HEK293 (cell line): ENCODE measurements around the gene KIF11.

Experiments used
- EGR2 ChIP-seq: fragments of 450-650 bp; formaldehyde crosslinking; IDR thresholded peaks from 2 replicates; pipeline ENCODE4 v1.5.1; 2016; ENCODE audit warnings: low read depth, missing biosample characterization, missing genetic modification characterization
- IKZF3 ChIP-seq: fragments of 450-650 bp; IDR thresholded peaks from 2 replicates; pipeline ENCODE4 v1.5.0; 2018; ENCODE audit warnings: missing biosample characterization, mild to moderate bottlenecking, missing genetic modification characterization, moderate library complexity
- MYNN ChIP-seq: fragments of 450-650 bp; formaldehyde crosslinking; IDR thresholded peaks from 2 replicates; pipeline ENCODE4 v1.5.1; 2016; ENCODE audit warnings: missing biosample characterization, missing genetic modification characterization, borderline replicate concordance
- ZFP37 ChIP-seq: fragments of 450-650 bp; formaldehyde crosslinking; IDR thresholded peaks from 2 replicates; pipeline ENCODE4 v1.5.1; 2016; ENCODE audit warnings: missing biosample characterization, missing genetic modification characterization
- ZFP69B ChIP-seq: fragments of 450-650 bp; formaldehyde crosslinking; IDR thresholded peaks from 2 replicates; pipeline ENCODE4 v1.5.1; 2016; ENCODE audit warnings: missing biosample characterization, missing genetic modification characterization
- ZIC2 ChIP-seq: fragments of 450-650 bp; formaldehyde crosslinking; IDR thresholded peaks from 2 replicates; pipeline ENCODE4 v1.5.1; 2016; ENCODE audit warnings: missing biosample characterization, missing genetic modification characterization
- ZNF114 ChIP-seq: fragments of 450-650 bp; formaldehyde crosslinking; IDR thresholded peaks from 2 replicates; pipeline ENCODE4 v1.5.0; 2017; ENCODE audit warnings: missing biosample characterization, missing genetic modification characterization
- ZNF16 ChIP-seq: fragments of 450-650 bp; formaldehyde crosslinking; IDR thresholded peaks from 2 replicates; pipeline ENCODE4 v1.5.1; 2016; ENCODE audit warnings: low read depth, missing biosample characterization, missing genetic modification characterization
- ZNF174 ChIP-seq: fragments of 450-650 bp; formaldehyde crosslinking; IDR thresholded peaks from 2 replicates; pipeline ENCODE4 v1.5.0; 2017; ENCODE audit warnings: missing biosample characterization, mild to moderate bottlenecking, missing genetic modification characterization
- ZNF202 ChIP-seq: fragments of 450-650 bp; formaldehyde crosslinking; IDR thresholded peaks from 2 replicates; pipeline ENCODE4 v1.5.1; 2016; ENCODE audit warnings: missing biosample characterization, missing genetic modification characterization, borderline replicate concordance
- ZNF214 ChIP-seq: fragments of 450-650 bp; formaldehyde crosslinking; IDR thresholded peaks from 2 replicates; pipeline ENCODE4 v1.5.1; 2017; ENCODE audit warnings: missing biosample characterization, mild to moderate bottlenecking, missing genetic modification characterization, borderline replicate concordance
- ZNF23 ChIP-seq: fragments of 450-650 bp; formaldehyde crosslinking; IDR thresholded peaks from 2 replicates; pipeline ENCODE4 v1.5.1; 2016; ENCODE audit warnings: missing biosample characterization, missing genetic modification characterization, borderline replicate concordance
- ZNF266 ChIP-seq: fragments of 450-650 bp; formaldehyde crosslinking; IDR thresholded peaks from 2 replicates; pipeline ENCODE4 v1.5.1; 2016; ENCODE audit warnings: missing biosample characterization, missing genetic modification characterization, low read depth
- ZNF362 ChIP-seq: fragments of 450-650 bp; formaldehyde crosslinking; IDR thresholded peaks from 2 replicates; pipeline ENCODE4 v1.5.1; 2016; ENCODE audit warnings: missing biosample characterization, missing genetic modification characterization
- ZNF514 ChIP-seq: fragments of 450-650 bp; formaldehyde crosslinking; IDR thresholded peaks from 2 replicates; pipeline ENCODE4 v1.5.1; 2016; ENCODE audit warnings: missing biosample characterization, missing genetic modification characterization
- ZNF529 ChIP-seq: fragments of 450-650 bp; formaldehyde crosslinking; IDR thresholded peaks from 2 replicates; pipeline ENCODE4 v1.5.1; 2017; ENCODE audit warnings: missing genetic modification characterization, missing biosample characterization; ENCODE audit not compliant: insufficient replicate concordance
- ZNF544 ChIP-seq: fragments of 450-650 bp; formaldehyde crosslinking; IDR thresholded peaks from 2 replicates; pipeline ENCODE4 v1.5.0; 2017; ENCODE audit warnings: missing biosample characterization, missing genetic modification characterization
- ZNF561 ChIP-seq: fragments of 450-650 bp; IDR thresholded peaks from 2 replicates; pipeline ENCODE4 v1.5.1; 2018; ENCODE audit warnings: missing biosample characterization, missing genetic modification characterization, borderline replicate concordance
- ZNF571 ChIP-seq: fragments of 450-650 bp; formaldehyde crosslinking; IDR thresholded peaks from 2 replicates; pipeline ENCODE4 v1.5.0; 2017; ENCODE audit warnings: missing biosample characterization, missing genetic modification characterization
- ZNF600 ChIP-seq: fragments of 450-650 bp; formaldehyde crosslinking; IDR thresholded peaks from 2 replicates; pipeline ENCODE4 v1.5.1; 2016; ENCODE audit warnings: missing biosample characterization, missing genetic modification characterization
- ZNF624 ChIP-seq: fragments of 450-650 bp; formaldehyde crosslinking; IDR thresholded peaks from 2 replicates; pipeline ENCODE4 v1.5.1; 2017; ENCODE audit warnings: missing biosample characterization, missing genetic modification characterization
- ZNF658 ChIP-seq: fragments of 450-650 bp; formaldehyde crosslinking; IDR thresholded peaks from 2 replicates; pipeline ENCODE4; 2016; ENCODE audit warnings: missing biosample characterization, missing genetic modification characterization
- ZNF777 ChIP-seq: fragments of 450-650 bp; formaldehyde crosslinking; IDR thresholded peaks from 2 replicates; pipeline ENCODE4 v1.5.1; 2017; ENCODE audit warnings: missing biosample characterization, missing genetic modification characterization, borderline replicate concordance
- ZNF785 ChIP-seq: fragments of 450-650 bp; formaldehyde crosslinking; IDR thresholded peaks from 2 replicates; pipeline ENCODE4 v1.5.1; 2016; ENCODE audit warnings: missing biosample characterization, missing genetic modification characterization
- ZNF843 ChIP-seq: fragments of 450-650 bp; formaldehyde crosslinking; IDR thresholded peaks from 2 replicates; pipeline ENCODE4 v1.5.1; 2016; ENCODE audit warnings: missing biosample characterization, missing genetic modification characterization
- TF ChIP-seq, protein P1 (sequence below): fragments of 450-650 bp; formaldehyde crosslinking; IDR thresholded peaks from 2 replicates; pipeline ENCODE4 v1.5.1; 2017; ENCODE audit warnings: missing biosample characterization, missing genetic modification characterization
- TF ChIP-seq, protein P2 (sequence below): fragments of 450-650 bp; formaldehyde crosslinking; IDR thresholded peaks from 2 replicates; pipeline ENCODE4 v1.5.1; 2016; ENCODE audit warnings: missing biosample characterization, missing genetic modification characterization
- TF ChIP-seq, protein P3 (sequence below): fragments of 450-650 bp; formaldehyde crosslinking; conservative IDR thresholded peaks from 2 replicates; pipeline ENCODE4 v1.5.1; 2016; ENCODE audit warnings: low read depth, missing biosample characterization, missing genetic modification characterization
- TF ChIP-seq, protein P4 (sequence below): fragments of 450-650 bp; formaldehyde crosslinking; IDR thresholded peaks from 2 replicates; pipeline ENCODE4 v1.5.0; 2017; ENCODE audit warnings: missing biosample characterization, missing genetic modification characterization, borderline replicate concordance

KIF11 gene

DNA sequence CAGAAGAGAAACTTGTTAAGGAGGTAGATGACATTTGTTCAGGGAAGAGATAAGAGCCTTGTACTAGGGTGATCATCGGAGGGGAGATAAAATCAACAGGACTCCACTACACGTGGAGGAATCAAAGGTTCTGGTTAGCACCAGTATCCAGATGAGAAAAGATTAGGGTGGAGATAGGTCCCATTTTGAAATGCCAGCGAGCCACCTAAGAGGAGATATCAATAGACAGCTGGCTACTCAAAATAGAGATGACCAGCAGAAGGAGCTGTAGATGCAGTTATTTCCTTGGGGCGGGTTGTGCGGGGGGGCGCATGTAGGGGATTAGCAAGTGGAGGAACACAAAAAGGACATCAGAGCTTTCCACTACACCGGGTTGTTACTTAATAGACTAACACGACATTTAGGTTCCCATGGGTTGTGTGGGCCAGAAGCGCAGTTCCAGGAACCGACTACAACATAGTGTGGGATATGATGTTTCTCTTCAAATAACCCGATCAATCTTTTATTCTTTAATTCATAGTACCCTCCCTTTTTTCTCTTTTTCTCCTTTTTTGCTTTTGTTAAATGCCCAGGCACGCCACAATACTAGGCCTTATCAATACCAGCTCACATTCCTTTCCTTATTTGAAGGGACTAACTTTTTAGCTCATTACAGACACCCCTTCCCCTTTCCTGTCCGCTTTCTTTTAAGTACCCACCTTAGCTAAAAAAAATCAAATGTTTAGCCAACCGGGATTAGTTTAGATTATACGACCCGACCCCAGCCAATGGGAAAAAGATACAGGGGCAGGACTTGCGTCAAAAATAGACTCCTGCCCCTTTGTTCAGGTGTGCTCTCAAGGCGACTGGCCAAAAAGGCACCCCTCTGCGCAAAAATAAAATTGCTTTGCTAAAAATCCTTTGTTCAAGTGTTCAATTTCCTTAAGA lies 2.0 kb upstream of the KIF11 start (continued):
- TF ChIP-seq, protein P1, sequence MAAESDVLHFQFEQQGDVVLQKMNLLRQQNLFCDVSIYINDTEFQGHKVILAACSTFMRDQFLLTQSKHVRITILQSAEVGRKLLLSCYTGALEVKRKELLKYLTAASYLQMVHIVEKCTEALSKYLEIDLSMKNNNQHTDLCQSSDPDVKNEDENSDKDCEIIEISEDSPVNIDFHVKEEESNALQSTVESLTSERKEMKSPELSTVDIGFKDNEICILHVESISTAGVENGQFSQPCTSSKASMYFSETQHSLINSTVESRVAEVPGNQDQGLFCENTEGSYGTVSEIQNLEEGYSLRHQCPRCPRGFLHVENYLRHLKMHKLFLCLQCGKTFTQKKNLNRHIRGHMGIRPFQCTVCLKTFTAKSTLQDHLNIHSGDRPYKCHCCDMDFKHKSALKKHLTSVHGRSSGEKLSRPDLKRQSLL, result no peak
- TF ChIP-seq ZNF266, result no peak
- TF ChIP-seq IKZF3 (tag by site-specific recombination), result no peak
- no peak for TF ChIP-seq ZNF202 (tag by site-specific recombination)
- no peak for TF ChIP-seq ZNF600
- no peak for TF ChIP-seq ZNF514
- no peak for TF ChIP-seq ZIC2 (tag by site-specific recombination)
- TF ChIP-seq ZNF16 (tag by site-specific recombination), result no peak
- no peak for TF ChIP-seq ZNF571 (tag by site-specific recombination)
- TF ChIP-seq ZNF843 (tag by site-specific recombination), result no peak
- TF ChIP-seq ZFP69B, result no peak
- no peak for TF ChIP-seq ZNF777 (tag by site-specific recombination)
- no peak for TF ChIP-seq ZNF785 (tag by site-specific recombination)
- no peak for TF ChIP-seq ZNF23 (tag by site-specific recombination)
- TF ChIP-seq MYNN, result no peak
- no peak for TF ChIP-seq ZNF174 (tag by site-specific recombination)
- TF ChIP-seq ZNF114, result no peak
- TF ChIP-seq ZNF624 (tag by site-specific recombination), result no peak
- TF ChIP-seq ZNF362, result no peak
- TF ChIP-seq, protein P2, sequence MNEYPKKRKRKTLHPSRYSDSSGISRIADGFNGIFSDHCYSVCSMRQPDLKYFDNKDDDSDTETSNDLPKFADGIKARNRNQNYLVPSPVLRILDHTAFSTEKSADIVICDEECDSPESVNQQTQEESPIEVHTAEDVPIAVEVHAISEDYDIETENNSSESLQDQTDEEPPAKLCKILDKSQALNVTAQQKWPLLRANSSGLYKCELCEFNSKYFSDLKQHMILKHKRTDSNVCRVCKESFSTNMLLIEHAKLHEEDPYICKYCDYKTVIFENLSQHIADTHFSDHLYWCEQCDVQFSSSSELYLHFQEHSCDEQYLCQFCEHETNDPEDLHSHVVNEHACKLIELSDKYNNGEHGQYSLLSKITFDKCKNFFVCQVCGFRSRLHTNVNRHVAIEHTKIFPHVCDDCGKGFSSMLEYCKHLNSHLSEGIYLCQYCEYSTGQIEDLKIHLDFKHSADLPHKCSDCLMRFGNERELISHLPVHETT, result no peak
- TF ChIP-seq, protein P3, sequence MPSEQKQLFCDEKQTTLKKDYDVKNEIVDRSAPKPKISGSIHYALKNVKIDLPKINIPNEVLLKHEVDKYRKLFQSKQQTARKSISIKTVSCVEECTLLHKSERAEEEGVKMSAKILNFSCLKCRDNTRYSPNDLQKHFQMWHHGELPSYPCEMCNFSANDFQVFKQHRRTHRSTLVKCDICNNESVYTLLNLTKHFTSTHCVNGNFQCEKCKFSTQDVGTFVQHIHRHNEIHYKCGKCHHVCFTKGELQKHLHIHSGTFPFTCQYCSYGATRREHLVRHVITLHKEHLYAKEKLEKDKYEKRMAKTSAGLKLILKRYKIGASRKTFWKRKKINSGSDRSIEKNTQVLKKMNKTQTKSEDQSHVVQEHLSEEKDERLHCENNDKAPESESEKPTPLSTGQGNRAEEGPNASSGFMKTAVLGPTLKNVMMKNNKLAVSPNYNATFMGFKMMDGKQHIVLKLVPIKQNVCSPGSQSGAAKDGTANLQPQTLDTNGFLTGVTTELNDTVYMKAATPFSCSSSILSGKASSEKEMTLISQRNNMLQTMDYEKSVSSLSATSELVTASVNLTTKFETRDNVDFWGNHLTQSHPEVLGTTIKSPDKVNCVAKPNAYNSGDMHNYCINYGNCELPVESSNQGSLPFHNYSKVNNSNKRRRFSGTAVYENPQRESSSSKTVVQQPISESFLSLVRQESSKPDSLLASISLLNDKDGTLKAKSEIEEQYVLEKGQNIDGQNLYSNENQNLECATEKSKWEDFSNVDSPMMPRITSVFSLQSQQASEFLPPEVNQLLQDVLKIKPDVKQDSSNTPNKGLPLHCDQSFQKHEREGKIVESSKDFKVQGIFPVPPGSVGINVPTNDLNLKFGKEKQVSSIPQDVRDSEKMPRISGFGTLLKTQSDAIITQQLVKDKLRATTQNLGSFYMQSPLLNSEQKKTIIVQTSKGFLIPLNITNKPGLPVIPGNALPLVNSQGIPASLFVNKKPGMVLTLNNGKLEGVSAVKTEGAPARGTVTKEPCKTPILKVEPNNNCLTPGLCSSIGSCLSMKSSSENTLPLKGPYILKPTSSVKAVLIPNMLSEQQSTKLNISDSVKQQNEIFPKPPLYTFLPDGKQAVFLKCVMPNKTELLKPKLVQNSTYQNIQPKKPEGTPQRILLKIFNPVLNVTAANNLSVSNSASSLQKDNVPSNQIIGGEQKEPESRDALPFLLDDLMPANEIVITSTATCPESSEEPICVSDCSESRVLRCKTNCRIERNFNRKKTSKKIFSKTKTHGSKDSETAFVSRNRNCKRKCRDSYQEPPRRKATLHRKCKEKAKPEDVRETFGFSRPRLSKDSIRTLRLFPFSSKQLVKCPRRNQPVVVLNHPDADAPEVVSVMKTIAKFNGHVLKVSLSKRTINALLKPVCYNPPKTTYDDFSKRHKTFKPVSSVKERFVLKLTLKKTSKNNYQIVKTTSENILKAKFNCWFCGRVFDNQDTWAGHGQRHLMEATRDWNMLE, result no peak
- TF ChIP-seq ZNF658 (tag by site-specific recombination), result no peak
- TF ChIP-seq, protein P4, sequence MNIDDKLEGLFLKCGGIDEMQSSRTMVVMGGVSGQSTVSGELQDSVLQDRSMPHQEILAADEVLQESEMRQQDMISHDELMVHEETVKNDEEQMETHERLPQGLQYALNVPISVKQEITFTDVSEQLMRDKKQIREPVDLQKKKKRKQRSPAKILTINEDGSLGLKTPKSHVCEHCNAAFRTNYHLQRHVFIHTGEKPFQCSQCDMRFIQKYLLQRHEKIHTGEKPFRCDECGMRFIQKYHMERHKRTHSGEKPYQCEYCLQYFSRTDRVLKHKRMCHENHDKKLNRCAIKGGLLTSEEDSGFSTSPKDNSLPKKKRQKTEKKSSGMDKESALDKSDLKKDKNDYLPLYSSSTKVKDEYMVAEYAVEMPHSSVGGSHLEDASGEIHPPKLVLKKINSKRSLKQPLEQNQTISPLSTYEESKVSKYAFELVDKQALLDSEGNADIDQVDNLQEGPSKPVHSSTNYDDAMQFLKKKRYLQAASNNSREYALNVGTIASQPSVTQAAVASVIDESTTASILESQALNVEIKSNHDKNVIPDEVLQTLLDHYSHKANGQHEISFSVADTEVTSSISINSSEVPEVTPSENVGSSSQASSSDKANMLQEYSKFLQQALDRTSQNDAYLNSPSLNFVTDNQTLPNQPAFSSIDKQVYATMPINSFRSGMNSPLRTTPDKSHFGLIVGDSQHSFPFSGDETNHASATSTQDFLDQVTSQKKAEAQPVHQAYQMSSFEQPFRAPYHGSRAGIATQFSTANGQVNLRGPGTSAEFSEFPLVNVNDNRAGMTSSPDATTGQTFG, result no peak
- TF ChIP-seq ZFP37 (tag by site-specific recombination), result no peak
- TF ChIP-seq ZNF544 (tag by site-specific recombination), result no peak
- no peak for TF ChIP-seq ZNF214 (tag by site-specific recombination)
- peak; percentile 43 for TF ChIP-seq ZNF561
- no peak for TF ChIP-seq ZNF529
- TF ChIP-seq EGR2 (tag by site-specific recombination), result no peak
